Pancreas (tissue), 10 donors: ENCODE measurements around the gene CTNNA3. TPM values are rescaled to one million over a fixed set of nuclear protein-coding genes. Genes with fewer than 3 reads are reported as not detected.

Source experiments
- ATAC-seq, 4 donors: fragments of 200-7000 bp; cut with Tn5 transposase; one replicate each; pipeline versions ENCODE4 v1.8.0 to v1.9.1; 2020; ENCODE audit warnings: mild to moderate bottlenecking in 4 of 4, moderate library complexity in 4 of 4
- DNase-seq, 6 donors: peaks; one replicate each; pipeline ENCODE4 v3.0.0-alpha.2; 2020
- FAIRE-seq: peaks from 2 replicates; lab custom pipeline; 2012; peaks lifted over from hg19 to GRCh38; lab: Jason Lieb, UNC
- H3K27ac ChIP-seq, 4 donors: fragments of 200-600 bp; sonication (generic); 1 replicate in 3 of 4; 2 replicates in 1 of 4; pipeline versions ENCODE4 v1.5.0 to v1.8.0; 2020
- H3K27me3 ChIP-seq, 4 donors: fragments of 200-600 bp; one replicate each; pipeline ENCODE4 v1.8.0; 2021
- H3K36me3 ChIP-seq, 3 donors: fragments of 200-600 bp; sonication (generic) in 1 of 3; one replicate each; pipeline versions ENCODE4 v1.5.0 to v1.8.0; 2020 to 2021
- H3K4me1 ChIP-seq, 3 donors: fragments of 200-600 bp; one replicate each; pipeline ENCODE4 v1.8.0; 2021
- H3K4me3 ChIP-seq, 4 donors: fragments of 200-600 bp; sonication (generic) in 2 of 4; one replicate each; pipeline versions ENCODE4 v1.5.0 to v1.8.0; 2020 to 2021
- H3K9me3 ChIP-seq, 4 donors: fragments of 200-600 bp; one replicate each; pipeline ENCODE4 v1.8.0; 2021
- CTCF ChIP-seq, 4 donors: fragments of 200-600 bp; sonication (generic) in 3 of 4; IDR thresholded peaks; one replicate each; pipeline versions ENCODE4 v1.5.0 to v1.8.0; 2021; ENCODE audit warnings: antibody characterized with exemption in 4 of 4
- WGBS, 2 donors: extraction: QIAGEN DNeasy Blood & Tissue Kit; methylation state at CpG; one replicate each; pipeline ENCODE4 v1.1.7; 2013; 5-methylcytosine and 5-hydroxymethylcytosine counted together
- intact Hi-C, 3 donors: fragments of 100-400 bp; cut with DNase I; formaldehyde crosslinking; loops; one replicate each; pipeline versions ENCODE4 v1.11.1 to v1.14.2; 2022
- polyA plus RNA-seq, 2 donors: library from polyadenylated mRNA; stranded (reverse); fragments of 200-250 nt; gene quantifications; one replicate each; pipeline ENCODE4 v1.2.3, GENCODE V29; 2013
- total RNA-seq, 6 donors: library from RNA; stranded (reverse); fragmentation: NEBNext Ultra II Directional in 4 of 6; extraction: Animal tissue kit (Norgen Biotek cat#: 25700) in 4 of 6; gene quantifications; one replicate each; pipeline versions ENCODE4 v1.2.1 to v1.2.4, GENCODE V29; 2021 to 2023
- donor health status: healthy with polysubstance abuse.
- donor health status: DM: no; HTN: no; CAD: no; lungs with moderate emphysema.
- donor health status: DM: no; HTN: no; CAD: no.
- donor health status: control.
- donor health status: control.
- donor health status: Bipolar disorder and iron deficiency.
- donor health status: DM: yes; HTN: yes; CAD: no.
- donor health status: DM: no; HTN: no; CAD: no.
- donor health status: DM: no; HTN: no; CAD: no.
- donor health status: DM: yes; HTN: yes; CAD: no.

CTNNA3 gene
- total and polyA plus RNA-seq, 8 donors, result 0.02 to 0.83 (median 0.21) TPM

GRCh38 chr10:67043041-67043440, 653.0 kb downstream of the CTNNA3 start:
- no peak for FAIRE-seq

GRCh38 chr10:67036808-67037207, 659.2 kb downstream of the CTNNA3 start:
- intact Hi-C loops, result no loop called here
- no peaks in the 10 kb centered on the region for H3K9me3 ChIP-seq
- DNase-seq (no peak), FAIRE-seq (no peak), ATAC-seq (no peak)
- H3K27me3 ChIP-seq, result no peaks in the 10 kb centered on the region
- no peaks in the 10 kb centered on the region for H3K4me1 ChIP-seq
- no peaks in the 10 kb centered on the region for H3K36me3 ChIP-seq
- no peak for TF ChIP-seq CTCF (IDR thresholded peaks at IDR 0.05)
- H3K4me3 ChIP-seq, result no peak overlapping the region
- WGBS, 2 donors, result 84 to 95% methylated on average over 2 of the region's 2 CpGs
- H3K27ac ChIP-seq, result no peak overlapping the region

More at GRCh38 chr10:67043041-67043440, 653.0 kb downstream of the CTNNA3 start:
- H3K27me3 ChIP-seq, result no peaks in the 10 kb centered on the region
- no peak overlapping the region for H3K27ac ChIP-seq
- no peak overlapping the region for H3K4me3 ChIP-seq
- no peaks in the 10 kb centered on the region for H3K36me3 ChIP-seq
- intact Hi-C loops, result no loop called here
- DNase-seq (no peak), ATAC-seq (no peak)
- no peak for TF ChIP-seq CTCF (IDR thresholded peaks at IDR 0.05)
- no peaks in the 10 kb centered on the region for H3K9me3 ChIP-seq
- peaks cover 0 to 5% (median 0%) of the 10 kb centered on the region in 3 donors for H3K4me1 ChIP-seq

GRCh38 chr10:67033878-67034277, 662.1 kb downstream of the CTNNA3 start:
- Histone ChIP-seq H3K4me3 (no peak overlapping the region), H3K27ac (no peak overlapping the region), H3K27me3 (no peaks in the 10 kb centered on the region), H3K4me1 (no peaks in the 10 kb centered on the region), H3K36me3 (no peaks in the 10 kb centered on the region), H3K9me3 (no peaks in the 10 kb centered on the region)
- TF ChIP-seq CTCF (IDR thresholded peaks at IDR 0.05), result no peak
- WGBS, 2 donors, result 91 to 96% methylated on average over 9 of the region's 9 CpGs
- DNase-seq, result peak in 1 of 6 donors; percentile 30
- ATAC-seq, result no peak
- no peak for FAIRE-seq
- intact Hi-C loops, result no loop called here

GRCh38 chr10:67022099-67022498, 673.9 kb downstream of the CTNNA3 start:
- no peak for ATAC-seq
- H3K4me1 ChIP-seq, result no peaks in the 10 kb centered on the region
- intact Hi-C loops, result no loop called here
- H3K4me3 ChIP-seq, result no peak overlapping the region
- no peak for FAIRE-seq
- TF ChIP-seq CTCF (IDR thresholded peaks at IDR 0.05), result no peak
- no peaks in the 10 kb centered on the region for H3K27me3 ChIP-seq
- H3K27ac ChIP-seq, result no peak overlapping the region
- H3K9me3 ChIP-seq, result no peaks in the 10 kb centered on the region
- no peaks in the 10 kb centered on the region for H3K36me3 ChIP-seq
- no peak for DNase-seq

GRCh38 chr10:67017218-67017617, 678.8 kb downstream of the CTNNA3 start:
- H3K36me3 ChIP-seq, result no peaks in the 10 kb centered on the region
- FAIRE-seq (no peak), ATAC-seq (no peak), DNase-seq (no peak)
- no peaks in the 10 kb centered on the region for H3K9me3 ChIP-seq
- no peaks in the 10 kb centered on the region for H3K4me1 ChIP-seq
- H3K4me3 ChIP-seq, result no peak overlapping the region
- intact Hi-C loops, result no loop called here
- H3K27ac ChIP-seq, result no peak overlapping the region
- no peak for TF ChIP-seq CTCF (IDR thresholded peaks at IDR 0.05)
- H3K27me3 ChIP-seq, result no peaks in the 10 kb centered on the region
- WGBS, 2 donors, result 84 to 88% methylated on average over 2 of the region's 2 CpGs
